HL-60 (cell line): Measurements from ENCODE around the gene CR2.

ENCODE experiments used
- GABPA ChIP-seq: IDR thresholded peaks from 2 replicates; pipeline ENCODE4 v1.6.1; 2012; ENCODE audit warnings: low read depth
- POLR2AphosphoS5 ChIP-seq: IDR thresholded peaks from 2 replicates; pipeline ENCODE4 v1.6.1; 2012; ENCODE audit warnings: low read depth
- SPI1 ChIP-seq: IDR thresholded peaks from 2 replicates; pipeline ENCODE4 v1.6.1; 2012; ENCODE audit warnings: low read depth, mild to moderate bottlenecking, borderline replicate concordance
- TF ChIP-seq, protein P1 (sequence below): IDR thresholded peaks from one replicate; pipeline ENCODE4 v1.5.1; 2011; ENCODE audit warnings: low read length, control low read depth, inconsistent platforms; ENCODE audit not compliant: insufficient read depth
- TF ChIP-seq, protein P2 (sequence below): IDR thresholded peaks from 2 replicates; pipeline ENCODE4 v1.6.1; 2012; ENCODE audit warnings: low read depth; ENCODE audit not compliant: insufficient replicate concordance

DNA sequence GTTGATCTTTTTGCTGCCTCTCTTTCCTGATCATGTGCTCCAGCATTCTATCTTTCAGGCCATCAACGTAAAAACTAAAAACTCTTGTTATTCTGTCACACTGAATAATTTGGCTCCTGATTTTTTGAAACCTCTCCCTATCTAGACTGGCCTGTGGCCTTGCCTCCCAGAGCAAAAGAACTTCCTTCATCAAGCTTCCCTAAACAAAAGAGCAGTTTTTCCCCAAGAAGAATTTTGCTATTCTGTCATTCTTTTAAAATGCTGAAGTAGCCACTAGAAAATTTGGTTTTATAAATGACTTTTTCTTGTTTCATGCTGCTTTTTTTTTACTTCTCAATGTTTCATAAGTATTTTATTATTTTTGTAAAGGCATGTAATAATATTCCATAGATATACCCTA is 37.1 kb upstream of the CR2 start:
- TF ChIP-seq, protein P1, sequence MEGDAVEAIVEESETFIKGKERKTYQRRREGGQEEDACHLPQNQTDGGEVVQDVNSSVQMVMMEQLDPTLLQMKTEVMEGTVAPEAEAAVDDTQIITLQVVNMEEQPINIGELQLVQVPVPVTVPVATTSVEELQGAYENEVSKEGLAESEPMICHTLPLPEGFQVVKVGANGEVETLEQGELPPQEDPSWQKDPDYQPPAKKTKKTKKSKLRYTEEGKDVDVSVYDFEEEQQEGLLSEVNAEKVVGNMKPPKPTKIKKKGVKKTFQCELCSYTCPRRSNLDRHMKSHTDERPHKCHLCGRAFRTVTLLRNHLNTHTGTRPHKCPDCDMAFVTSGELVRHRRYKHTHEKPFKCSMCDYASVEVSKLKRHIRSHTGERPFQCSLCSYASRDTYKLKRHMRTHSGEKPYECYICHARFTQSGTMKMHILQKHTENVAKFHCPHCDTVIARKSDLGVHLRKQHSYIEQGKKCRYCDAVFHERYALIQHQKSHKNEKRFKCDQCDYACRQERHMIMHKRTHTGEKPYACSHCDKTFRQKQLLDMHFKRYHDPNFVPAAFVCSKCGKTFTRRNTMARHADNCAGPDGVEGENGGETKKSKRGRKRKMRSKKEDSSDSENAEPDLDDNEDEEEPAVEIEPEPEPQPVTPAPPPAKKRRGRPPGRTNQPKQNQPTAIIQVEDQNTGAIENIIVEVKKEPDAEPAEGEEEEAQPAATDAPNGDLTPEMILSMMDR: no peak
- TF ChIP-seq GABPA (no peak), POLR2AphosphoS5 (no peak), SPI1 (no peak)
- TF ChIP-seq, protein P2, sequence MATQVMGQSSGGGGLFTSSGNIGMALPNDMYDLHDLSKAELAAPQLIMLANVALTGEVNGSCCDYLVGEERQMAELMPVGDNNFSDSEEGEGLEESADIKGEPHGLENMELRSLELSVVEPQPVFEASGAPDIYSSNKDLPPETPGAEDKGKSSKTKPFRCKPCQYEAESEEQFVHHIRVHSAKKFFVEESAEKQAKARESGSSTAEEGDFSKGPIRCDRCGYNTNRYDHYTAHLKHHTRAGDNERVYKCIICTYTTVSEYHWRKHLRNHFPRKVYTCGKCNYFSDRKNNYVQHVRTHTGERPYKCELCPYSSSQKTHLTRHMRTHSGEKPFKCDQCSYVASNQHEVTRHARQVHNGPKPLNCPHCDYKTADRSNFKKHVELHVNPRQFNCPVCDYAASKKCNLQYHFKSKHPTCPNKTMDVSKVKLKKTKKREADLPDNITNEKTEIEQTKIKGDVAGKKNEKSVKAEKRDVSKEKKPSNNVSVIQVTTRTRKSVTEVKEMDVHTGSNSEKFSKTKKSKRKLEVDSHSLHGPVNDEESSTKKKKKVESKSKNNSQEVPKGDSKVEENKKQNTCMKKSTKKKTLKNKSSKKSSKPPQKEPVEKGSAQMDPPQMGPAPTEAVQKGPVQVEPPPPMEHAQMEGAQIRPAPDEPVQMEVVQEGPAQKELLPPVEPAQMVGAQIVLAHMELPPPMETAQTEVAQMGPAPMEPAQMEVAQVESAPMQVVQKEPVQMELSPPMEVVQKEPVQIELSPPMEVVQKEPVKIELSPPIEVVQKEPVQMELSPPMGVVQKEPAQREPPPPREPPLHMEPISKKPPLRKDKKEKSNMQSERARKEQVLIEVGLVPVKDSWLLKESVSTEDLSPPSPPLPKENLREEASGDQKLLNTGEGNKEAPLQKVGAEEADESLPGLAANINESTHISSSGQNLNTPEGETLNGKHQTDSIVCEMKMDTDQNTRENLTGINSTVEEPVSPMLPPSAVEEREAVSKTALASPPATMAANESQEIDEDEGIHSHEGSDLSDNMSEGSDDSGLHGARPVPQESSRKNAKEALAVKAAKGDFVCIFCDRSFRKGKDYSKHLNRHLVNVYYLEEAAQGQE: no peak
